ENCODE results near the gene MRPS2.

MRPS2 gene

GRCh38 chr9:135514342-135515082 is 14.0 kb downstream of the MRPS2 start:
- Histone ChIP-seq H3K4me1 (ENCODE audit: control insufficient read depth, insufficient read depth, low read length) (no peaks in the 10 kb centered on the region), H3K4me3 (ENCODE audit: low read depth, low read length) (no peak overlapping the region), H3K27me3 (ENCODE audit: control insufficient read depth, insufficient read depth, low read length) (no peaks in the 10 kb centered on the region), H3K36me3 (ENCODE audit: control insufficient read depth, insufficient read depth, low read length) (no peaks in the 10 kb centered on the region), H3K9ac (ENCODE audit: low read depth, low read length) (no peak overlapping the region), H3K9me3 (ENCODE audit: control insufficient read depth, insufficient read depth, low read length) (no peaks in the 10 kb centered on the region)

- Histone ChIP-seq H3K27me3 (ENCODE audit: control insufficient read depth, insufficient read depth, low read length) (no peaks in the 10 kb centered on the region), H3K36me3 (ENCODE audit: control insufficient read depth, insufficient read depth, low read length) (no peaks in the 10 kb centered on the region), H3K9ac (ENCODE audit: low read depth, low read length) (no peak overlapping the region), H3K9me3 (ENCODE audit: control insufficient read depth, insufficient read depth, low read length) (no peaks in the 10 kb centered on the region), H3K4me1 (ENCODE audit: control insufficient read depth, insufficient read depth, low read length) (no peaks in the 10 kb centered on the region), H3K4me3 (ENCODE audit: low read depth, low read length) (no peak overlapping the region)
Measured at GRCh38 chr9:135515083-135515951, 14.8 kb downstream of the MRPS2 start.

GRCh38 chr9:135516132-135516860 is 15.8 kb downstream of the MRPS2 start:
- H3K27me3 ChIP-seq (ENCODE audit: control insufficient read depth, insufficient read depth, low read length), result no peaks in the 10 kb centered on the region
- no peaks in the 10 kb centered on the region for H3K9me3 ChIP-seq (ENCODE audit: control insufficient read depth, insufficient read depth, low read length)
- H3K9ac ChIP-seq (ENCODE audit: low read depth, low read length), result no peak overlapping the region
- no peak overlapping the region for H3K4me3 ChIP-seq (ENCODE audit: low read depth, low read length)
- no peaks in the 10 kb centered on the region for H3K36me3 ChIP-seq (ENCODE audit: control insufficient read depth, insufficient read depth, low read length)
- no peaks in the 10 kb centered on the region for H3K4me1 ChIP-seq (ENCODE audit: control insufficient read depth, insufficient read depth, low read length)

GRCh38 chr9:135517407-135517822 is 16.9 kb downstream of the MRPS2 start:
- Histone ChIP-seq H3K9ac (ENCODE audit: low read depth, low read length) (no peak overlapping the region), H3K4me1 (ENCODE audit: control insufficient read depth, insufficient read depth, low read length) (no peaks in the 10 kb centered on the region), H3K36me3 (ENCODE audit: control insufficient read depth, insufficient read depth, low read length) (no peaks in the 10 kb centered on the region), H3K9me3 (ENCODE audit: control insufficient read depth, insufficient read depth, low read length) (no peaks in the 10 kb centered on the region), H3K27me3 (ENCODE audit: control insufficient read depth, insufficient read depth, low read length) (no peaks in the 10 kb centered on the region), H3K4me3 (ENCODE audit: low read depth, low read length) (no peak overlapping the region)

- no peaks in the 10 kb centered on the region for H3K36me3 ChIP-seq (ENCODE audit: control insufficient read depth, insufficient read depth, low read length)
- H3K27me3 ChIP-seq (ENCODE audit: control insufficient read depth, insufficient read depth, low read length), result no peaks in the 10 kb centered on the region
- no peak overlapping the region for H3K9ac ChIP-seq (ENCODE audit: low read depth, low read length)
- no peak overlapping the region for H3K4me3 ChIP-seq (ENCODE audit: low read depth, low read length)
- no peaks in the 10 kb centered on the region for H3K4me1 ChIP-seq (ENCODE audit: control insufficient read depth, insufficient read depth, low read length)
- no peaks in the 10 kb centered on the region for H3K9me3 ChIP-seq (ENCODE audit: control insufficient read depth, insufficient read depth, low read length)
Measured at GRCh38 chr9:135519179-135519971, 18.9 kb downstream of the MRPS2 start.

GRCh38 chr9:135520916-135521607 is 20.6 kb downstream of the MRPS2 start, which contains the start of gene LCN1:
TSS of gene LCN1 (plus strand) at chr9:135521440. CDS start at chr9:135521498, 58 bp downstream.
- Histone ChIP-seq H3K27me3 (ENCODE audit: control insufficient read depth, insufficient read depth, low read length) (no peaks in the 10 kb centered on the region), H3K36me3 (ENCODE audit: control insufficient read depth, insufficient read depth, low read length) (no peaks in the 10 kb centered on the region), H3K9me3 (ENCODE audit: control insufficient read depth, insufficient read depth, low read length) (no peaks in the 10 kb centered on the region), H3K9ac (ENCODE audit: low read depth, low read length) (no peak within 1 kb of the TSS), H3K4me1 (ENCODE audit: control insufficient read depth, insufficient read depth, low read length) (no peaks in the 10 kb centered on the region), H3K4me3 (ENCODE audit: low read depth, low read length) (no peak within 1 kb of the TSS)

- Histone ChIP-seq H3K9me3 (ENCODE audit: control insufficient read depth, insufficient read depth, low read length) (no peaks in the 10 kb centered on the region), H3K27me3 (ENCODE audit: control insufficient read depth, insufficient read depth, low read length) (no peaks in the 10 kb centered on the region), H3K9ac (ENCODE audit: low read depth, low read length) (no peak overlapping the region), H3K4me3 (ENCODE audit: low read depth, low read length) (no peak overlapping the region), H3K36me3 (ENCODE audit: control insufficient read depth, insufficient read depth, low read length) (no peaks in the 10 kb centered on the region), H3K4me1 (ENCODE audit: control insufficient read depth, insufficient read depth, low read length) (no peaks in the 10 kb centered on the region)
Measured at GRCh38 chr9:135521608-135522095, 21.2 kb downstream of the MRPS2 start.

GRCh38 chr9:135522137-135522877 is 21.8 kb downstream of the MRPS2 start:
- Histone ChIP-seq H3K4me3 (ENCODE audit: low read depth, low read length) (no peak overlapping the region), H3K9ac (ENCODE audit: low read depth, low read length) (no peak overlapping the region), H3K9me3 (ENCODE audit: control insufficient read depth, insufficient read depth, low read length) (no peaks in the 10 kb centered on the region), H3K4me1 (ENCODE audit: control insufficient read depth, insufficient read depth, low read length) (no peaks in the 10 kb centered on the region), H3K27me3 (ENCODE audit: control insufficient read depth, insufficient read depth, low read length) (no peaks in the 10 kb centered on the region), H3K36me3 (ENCODE audit: control insufficient read depth, insufficient read depth, low read length) (no peaks in the 10 kb centered on the region)

- no peak overlapping the region for H3K4me3 ChIP-seq (ENCODE audit: low read depth, low read length)
- H3K9ac ChIP-seq (ENCODE audit: low read depth, low read length), result no peak overlapping the region
- no peaks in the 10 kb centered on the region for H3K36me3 ChIP-seq (ENCODE audit: control insufficient read depth, insufficient read depth, low read length)
- no peaks in the 10 kb centered on the region for H3K27me3 ChIP-seq (ENCODE audit: control insufficient read depth, insufficient read depth, low read length)
- no peaks in the 10 kb centered on the region for H3K9me3 ChIP-seq (ENCODE audit: control insufficient read depth, insufficient read depth, low read length)
- no peaks in the 10 kb centered on the region for H3K4me1 ChIP-seq (ENCODE audit: control insufficient read depth, insufficient read depth, low read length)
Measured at GRCh38 chr9:135522931-135523330, 22.4 kb downstream of the MRPS2 start.

GRCh38 chr9:135523521-135524129 is 23.1 kb downstream of the MRPS2 start:
- no peaks in the 10 kb centered on the region for H3K9me3 ChIP-seq (ENCODE audit: control insufficient read depth, insufficient read depth, low read length)
- H3K36me3 ChIP-seq (ENCODE audit: control insufficient read depth, insufficient read depth, low read length), result no peaks in the 10 kb centered on the region
- no peaks in the 10 kb centered on the region for H3K27me3 ChIP-seq (ENCODE audit: control insufficient read depth, insufficient read depth, low read length)
- no peak overlapping the region for H3K4me3 ChIP-seq (ENCODE audit: low read depth, low read length)
- H3K4me1 ChIP-seq (ENCODE audit: control insufficient read depth, insufficient read depth, low read length), result no peaks in the 10 kb centered on the region
- no peak overlapping the region for H3K9ac ChIP-seq (ENCODE audit: low read depth, low read length)

Data from iPS-15b (cell line).